DMS53 (cell line): ENCODE data around the gene TMEM185B.
"Not testable (repeated sequence)": the region's sequence is repeated elsewhere in the genome, so short reads cannot be mapped to it uniquely, and the experiment has no call there.

Experiments used
- DNase-seq: peaks from one replicate; lab custom pipeline; 2025; lab: John Stamatoyannopoulos, UW

TMEM185B gene

GRCh38 chr2:120206022-120206581 is 17.1 kb downstream of the TMEM185B start:
- peak; percentile 41 for DNase-seq

DNA sequence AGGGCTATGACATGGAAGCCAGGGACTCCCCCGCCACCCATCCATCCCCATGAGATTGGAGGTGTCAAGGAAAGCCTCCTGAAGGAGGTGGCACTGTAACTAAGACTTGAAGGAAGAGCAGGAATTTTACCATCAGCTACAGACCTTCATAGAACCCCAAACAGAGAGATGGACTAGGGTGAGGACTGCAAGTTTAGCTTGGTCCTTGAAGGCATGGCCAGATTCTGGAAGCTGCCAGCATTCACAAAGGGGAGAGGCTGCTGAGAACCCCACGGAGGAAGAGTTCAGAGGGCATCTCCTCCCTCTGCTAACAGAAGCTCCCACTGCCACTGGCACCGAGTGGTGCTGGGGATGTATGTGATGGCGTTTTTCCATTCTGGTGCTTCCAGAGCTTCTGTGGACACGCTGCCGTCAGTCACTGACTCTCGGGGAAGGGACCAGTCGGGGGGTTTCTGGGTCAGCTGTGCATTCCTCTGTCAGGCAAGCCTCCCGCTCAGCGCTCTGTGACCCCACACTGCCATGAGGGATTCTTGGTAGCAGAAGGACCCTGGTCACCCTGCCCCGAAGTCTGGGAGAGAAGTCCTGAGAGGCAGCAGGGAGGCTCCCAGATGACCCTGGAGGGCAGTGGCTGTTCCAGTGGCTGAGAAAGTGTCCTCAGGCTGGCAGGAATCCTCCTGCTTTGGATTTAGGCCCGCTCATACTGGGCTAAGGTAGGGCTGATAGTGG is 18.1 kb downstream of the TMEM185B start:
- DNase-seq = no peak

GRCh38 chr2:120204417-120204816 is 18.8 kb downstream of the TMEM185B start:
- DNase-seq = no peak

DNA sequence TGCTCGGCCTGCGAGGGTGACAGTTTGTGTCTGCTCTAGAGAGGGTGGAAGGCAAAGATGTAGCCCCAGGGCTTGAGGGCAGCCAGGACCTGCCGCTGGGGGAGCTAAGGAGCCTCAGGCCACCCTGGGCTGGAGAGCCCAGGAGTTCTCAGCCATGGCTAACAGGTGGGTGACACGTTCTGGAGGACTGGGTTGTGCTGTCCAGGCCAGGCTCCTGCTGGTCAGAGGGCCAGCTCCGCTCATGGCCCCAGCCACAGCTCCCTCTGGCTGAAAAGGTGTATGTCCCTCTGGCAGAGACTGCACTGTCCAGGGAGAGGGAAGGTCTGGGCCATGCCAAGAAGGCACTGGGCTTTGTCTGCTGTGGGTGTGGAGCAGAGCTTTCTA is 19.2 kb downstream of the TMEM185B start:
- peak; percentile 40 for DNase-seq

DNA sequence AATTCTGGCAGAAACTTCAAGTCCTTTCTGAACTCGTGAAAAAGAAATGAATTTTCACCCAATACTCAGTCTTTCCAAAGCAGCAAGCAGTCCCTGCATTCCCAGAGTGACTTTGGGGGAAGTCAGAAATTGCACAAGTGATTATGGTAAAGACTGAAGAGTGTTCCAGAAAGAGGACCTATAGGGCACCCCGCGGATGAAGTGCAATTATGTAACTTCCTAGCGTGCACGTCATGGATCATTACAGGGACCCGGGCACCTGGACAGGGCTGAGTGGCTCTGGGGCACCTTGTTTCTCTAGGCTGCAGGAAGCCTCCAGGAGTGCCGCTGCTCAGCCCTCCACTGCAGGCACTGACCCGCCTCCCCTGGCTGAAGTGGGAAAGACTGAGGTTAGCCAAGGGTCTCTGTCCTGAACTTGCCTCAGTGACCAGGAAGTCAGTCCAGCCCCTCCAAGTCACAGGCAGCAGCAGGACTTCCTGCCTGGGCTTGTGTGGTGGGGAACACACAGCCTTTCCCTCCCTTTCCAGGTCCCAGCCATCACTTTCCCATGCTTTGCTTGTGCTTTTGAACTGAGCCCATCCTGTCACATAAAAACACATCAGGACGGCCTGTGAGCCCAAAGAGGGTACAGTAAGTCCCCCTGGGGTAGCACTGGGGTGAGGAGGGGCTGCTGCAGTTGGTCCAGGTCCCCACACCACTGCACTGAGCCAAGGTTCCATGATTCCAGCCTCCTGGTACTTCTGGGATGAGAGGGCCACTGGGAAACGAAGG is 19.8 kb downstream of the TMEM185B start:
- DNase-seq = no peak

GRCh38 chr2:120199817-120200459 is 23.3 kb downstream of the TMEM185B start:
- not testable (repeated sequence) for DNase-seq

DNA sequence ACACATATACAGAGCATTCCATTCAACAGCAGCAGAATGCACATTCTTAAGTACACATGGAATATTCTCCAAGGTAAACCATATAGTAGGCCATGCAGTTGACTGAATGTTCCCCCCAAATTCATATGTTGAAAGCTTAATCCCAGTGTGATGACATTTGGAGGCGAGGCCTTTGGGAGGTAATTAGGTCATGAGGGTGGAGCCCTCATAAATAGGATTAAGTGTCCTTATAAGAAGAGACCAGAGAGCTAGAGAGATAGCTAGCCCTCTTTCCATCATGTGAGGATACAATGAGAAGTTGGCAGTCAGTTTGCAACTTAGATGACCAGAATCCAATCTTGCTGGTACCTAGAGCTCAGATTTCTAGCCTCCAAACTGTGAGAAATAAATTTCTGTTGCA is 27.6 kb downstream of the TMEM185B start:
- DNase-seq = no peak

DNA sequence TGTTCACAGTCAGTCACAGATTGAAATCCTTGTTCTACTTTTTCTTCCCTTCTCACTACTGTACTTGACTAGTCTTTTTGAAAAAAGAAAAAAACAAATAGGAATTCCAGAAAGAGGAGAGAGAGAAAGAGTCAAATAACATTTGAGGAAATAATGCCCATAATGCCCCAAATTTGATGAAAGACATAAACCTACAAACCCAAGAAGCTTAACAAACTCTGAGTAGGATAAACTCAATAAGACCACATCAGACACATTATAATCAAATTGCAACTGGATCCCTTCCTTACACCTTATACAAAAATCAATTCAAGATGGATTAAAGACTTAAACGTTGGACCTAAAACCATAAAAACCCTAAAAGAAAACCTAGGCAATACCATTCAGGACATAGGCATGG is 30.9 kb downstream of the TMEM185B start:
- no peak for DNase-seq

DNA sequence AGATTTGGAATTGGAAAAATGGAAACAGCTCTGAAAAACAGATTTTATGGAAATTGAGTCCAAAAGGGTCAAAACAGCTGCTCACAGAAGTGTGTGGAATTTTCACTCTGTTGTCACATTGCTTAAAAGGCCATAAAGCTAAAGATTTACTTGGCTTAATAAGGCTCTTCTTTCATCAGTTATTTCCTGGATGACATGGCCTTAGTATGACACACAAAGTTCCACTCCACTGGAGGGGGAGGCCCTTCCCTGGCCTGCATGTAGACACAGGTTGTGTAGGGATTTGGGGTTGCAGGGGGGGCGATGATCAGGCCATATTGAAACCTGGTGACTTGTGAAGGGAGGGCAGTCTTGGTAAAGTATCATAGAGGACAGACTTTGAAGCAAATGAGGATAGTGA is 34.0 kb downstream of the TMEM185B start:
- no peak for DNase-seq

GRCh38 chr2:120182019-120182560 is 41.1 kb downstream of the TMEM185B start:
- DNase-seq = no peak

DNA sequence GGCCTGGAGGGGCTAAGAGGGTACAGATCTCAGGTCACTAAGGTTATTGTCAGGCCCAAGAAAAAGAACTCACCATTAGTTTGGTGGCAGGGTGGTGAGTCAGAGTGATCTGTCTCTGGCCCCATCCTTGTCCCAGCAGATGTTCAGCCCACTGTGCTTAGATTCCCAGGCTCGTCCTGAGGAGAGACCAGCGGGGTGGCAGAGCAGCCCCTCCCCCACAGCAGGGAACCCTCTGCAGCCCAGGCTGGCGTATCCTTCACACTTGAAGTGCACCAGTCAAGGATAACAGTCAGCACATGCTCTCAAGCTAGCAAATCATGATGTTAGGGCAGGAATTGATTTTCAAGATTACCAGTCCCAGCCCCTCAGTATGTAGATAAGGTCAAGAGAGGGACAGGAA is 43.1 kb downstream of the TMEM185B start:
- DNase-seq = no peak

- no peak for DNase-seq
Measured at GRCh38 chr2:120179396-120179795, 43.8 kb downstream of the TMEM185B start.

GRCh38 chr2:120177973-120178372 is 45.2 kb downstream of the TMEM185B start:
- DNase-seq = no peak

GRCh38 chr2:120177001-120177621 is 46.1 kb downstream of the TMEM185B start:
- DNase-seq = no peak

DNA sequence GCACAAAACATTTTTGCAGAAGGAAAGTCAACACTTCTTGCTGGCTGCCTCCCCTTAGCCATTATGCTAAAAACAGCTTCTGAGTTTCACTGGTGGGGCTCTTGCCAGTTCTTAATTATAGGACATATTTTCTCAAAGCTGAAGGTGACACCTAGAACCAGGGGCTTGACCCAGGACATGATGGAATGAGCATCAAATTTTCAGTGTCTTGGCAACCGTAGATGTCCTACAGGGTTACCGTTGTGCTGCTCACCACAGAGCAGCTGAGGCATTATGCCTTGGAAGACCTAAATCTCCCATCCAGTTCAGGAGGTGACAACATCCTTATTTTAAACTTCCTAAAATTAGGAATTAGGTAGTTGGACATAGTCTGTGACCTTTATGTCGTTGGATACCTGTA is 46.7 kb downstream of the TMEM185B start:
- no peak for DNase-seq

GRCh38 chr2:120174963-120175581 is 48.1 kb downstream of the TMEM185B start:
- DNase-seq = peak; percentile 78
